Measurements from ENCODE around the gene TRIP12. TPM values are rescaled to one million over a fixed set of nuclear protein-coding genes. Genes with fewer than 3 reads are reported as not detected.

The TRIP12 gene
- total RNA-seq, 1 donor from 2014 or later, result 211 TPM

GRCh38 chr2:229873123-229873581, 48.7 kb downstream of the TRIP12 start:
- Histone ChIP-seq H3K4me1 (peaks cover 16% of the 10 kb centered on the region), H3K27me3 (no peaks in the 10 kb centered on the region), H3K27ac (no peak overlapping the region), H3K9me3 (no peaks in the 10 kb centered on the region), H3K36me3 (peaks cover 20% of the 10 kb centered on the region), H3K4me3 (no peak overlapping the region)
- DNase-seq (no peak), ATAC-seq (no peak)
- TF ChIP-seq CTCF (IDR thresholded peaks at IDR 0.05), result no peak
- intact Hi-C loops (cut with DNase I), result no loop called here

GRCh38 chr2:229870903-229871656, 50.7 kb downstream of the TRIP12 start:
- intact Hi-C loops (cut with DNase I), result no loop called here
- TF ChIP-seq CTCF (IDR thresholded peaks at IDR 0.05), result no peak
- no peak for ATAC-seq
- Histone ChIP-seq H3K9me3 (no peaks in the 10 kb centered on the region), H3K4me1 (peaks cover 16% of the 10 kb centered on the region), H3K27ac (no peak overlapping the region), H3K36me3 (no peaks in the 10 kb centered on the region), H3K4me3 (no peak overlapping the region), H3K27me3 (no peaks in the 10 kb centered on the region)
- no peak for DNase-seq

GRCh38 chr2:229869226-229869625, 52.6 kb downstream of the TRIP12 start:
- Histone ChIP-seq H3K4me1 (peaks cover 16% of the 10 kb centered on the region), H3K27ac (no peak overlapping the region), H3K27me3 (no peaks in the 10 kb centered on the region), H3K4me3 (no peak overlapping the region), H3K36me3 (no peaks in the 10 kb centered on the region), H3K9me3 (no peaks in the 10 kb centered on the region)
- ATAC-seq, result no peak
- intact Hi-C loops (cut with DNase I), result no loop called here
- no peak for TF ChIP-seq CTCF (IDR thresholded peaks at IDR 0.05)
- no peak for DNase-seq

- H3K27me3 ChIP-seq, result no peaks in the 10 kb centered on the region
- no peaks in the 10 kb centered on the region for H3K36me3 ChIP-seq
- TF ChIP-seq CTCF (IDR thresholded peaks at IDR 0.05), result no peak
- H3K9me3 ChIP-seq, result no peaks in the 10 kb centered on the region
- no peak for ATAC-seq
- peaks cover 15% of the 10 kb centered on the region for H3K4me1 ChIP-seq
- intact Hi-C loops (cut with DNase I), result no loop called here
- H3K27ac ChIP-seq, result no peak overlapping the region
- no peak overlapping the region for H3K4me3 ChIP-seq
- no peak for DNase-seq
Measured at GRCh38 chr2:229868794-229869193, 53.0 kb downstream of the TRIP12 start.

GRCh38 chr2:229865033-229865432, 56.8 kb downstream of the TRIP12 start:
- Histone ChIP-seq H3K27ac (no peak overlapping the region), H3K36me3 (no peaks in the 10 kb centered on the region), H3K4me3 (no peak overlapping the region), H3K9me3 (no peaks in the 10 kb centered on the region), H3K27me3 (no peaks in the 10 kb centered on the region), H3K4me1 (no peaks in the 10 kb centered on the region)
- DNase-seq, result no peak
- ATAC-seq, result no peak
- intact Hi-C loops (cut with DNase I), result no loop called here
- no peak for TF ChIP-seq CTCF (IDR thresholded peaks at IDR 0.05)
